Cardiac fibroblast (primary cell): ENCODE measurements around the gene IL1RN.

Experiments
- DNase-seq, 2 donors: peaks; one replicate each; pipeline versions ENCODE4 v3.0.0 to v3.0.0-alpha.2; 2010; ENCODE audit warnings: low read depth in 2 of 2
- H3K4me3 ChIP-seq, 2 donors: replicated peaks in 1 of 2; 1 replicate in 1 of 2; 2 replicates in 1 of 2; pipeline ENCODE4 v1.5.1; 2011; ENCODE audit warnings: low read depth in 2 of 2, low read length in 2 of 2, mild to moderate bottlenecking in 2 of 2, moderate library complexity in 1 of 2
- CTCF ChIP-seq: IDR thresholded peaks from one replicate; pipeline ENCODE4 v1.5.1; 2011; ENCODE audit warnings: low read depth, mild to moderate bottlenecking, low read length, inconsistent platforms

The IL1RN gene

GRCh38 chr2:113103277-113103676 is 24.1 kb upstream of the IL1RN start:
- DNase-seq, result no peak
- TF ChIP-seq CTCF, result no peak

GRCh38 chr2:113104054-113104611 is 23.3 kb upstream of the IL1RN start:
- H3K4me3 ChIP-seq, result no peak overlapping the region
- DNase-seq, result peak in 1 of 2 donors; percentile 52
- no peak for TF ChIP-seq CTCF

More at GRCh38 chr2:113103277-113103676, 24.1 kb upstream of the IL1RN start:
- H3K4me3 ChIP-seq, result no peak overlapping the region

- DNase-seq, result peak; percentile 26 to 80
- TF ChIP-seq CTCF, result no peak
- no peak overlapping the region for H3K4me3 ChIP-seq
These were observed 22.2 kb upstream of the IL1RN start for GRCh38 chr2:113105047-113105785.

GRCh38 chr2:113111121-113111520 is 16.3 kb upstream of the IL1RN start:
- no peak for DNase-seq
- no peak for TF ChIP-seq CTCF
- no peak overlapping the region for H3K4me3 ChIP-seq

- DNase-seq, result no peak
- no peak overlapping the region for H3K4me3 ChIP-seq
- TF ChIP-seq CTCF, result no peak
These were observed 15.5 kb upstream of the IL1RN start for GRCh38 chr2:113111823-113112287.

GRCh38 chr2:113112441-113112840 is 15.0 kb upstream of the IL1RN start:
- no peak for DNase-seq
- no peak for TF ChIP-seq CTCF
- no peak overlapping the region for H3K4me3 ChIP-seq

GRCh38 chr2:113112871-113113270 is 14.5 kb upstream of the IL1RN start:
- no peak for TF ChIP-seq CTCF
- H3K4me3 ChIP-seq, result no peak overlapping the region
- DNase-seq, result no peak
